ENCODE measurements around the gene TMPRSS4. TPM values are rescaled to one million over a fixed set of nuclear protein-coding genes. Genes with fewer than 3 reads are reported as not detected.

TMPRSS4 gene
- total and polyA plus RNA-seq, 4 donors = 0.08 to 0.33 (median 0.24) TPM; not detected in 1

GRCh38 chr11:118080296-118080695, 3.4 kb downstream of the TMPRSS4 start:
- Histone ChIP-seq H3K4me1 (ENCODE audit: control insufficient read depth in 4 of 4, insufficient read depth in 4 of 4, low read length in 3 of 4) (peaks cover 0 to 1% (median 0%) of the 10 kb centered on the region in 4 donors), H3K9me3 (ENCODE audit: control insufficient read depth in 4 of 4, low read length in 3 of 4) (no peaks in the 10 kb centered on the region), H3K9ac (ENCODE audit: low read depth in 1 of 2, low read length in 2 of 2) (no peak overlapping the region), H3K27ac (ENCODE audit: low read depth in 1 of 2, low read length in 2 of 2) (no peak overlapping the region), H3K27me3 (ENCODE audit: control insufficient read depth in 4 of 4, insufficient read depth in 4 of 4, low read length in 3 of 4) (no peaks in the 10 kb centered on the region), H3K4me3 (ENCODE audit: low read depth in 1 of 3, low read length in 3 of 3) (no peak overlapping the region), H3K36me3 (ENCODE audit: control insufficient read depth in 4 of 4, insufficient read depth in 3 of 4, low read depth in 1 of 4, low read length in 3 of 4) (no peaks in the 10 kb centered on the region)
- DNase-seq (ENCODE audit: low spot score) = no peak
- TF ChIP-seq JUND (IDR thresholded peaks at IDR 0.05) = no peak
- TF ChIP-seq, protein P1, sequence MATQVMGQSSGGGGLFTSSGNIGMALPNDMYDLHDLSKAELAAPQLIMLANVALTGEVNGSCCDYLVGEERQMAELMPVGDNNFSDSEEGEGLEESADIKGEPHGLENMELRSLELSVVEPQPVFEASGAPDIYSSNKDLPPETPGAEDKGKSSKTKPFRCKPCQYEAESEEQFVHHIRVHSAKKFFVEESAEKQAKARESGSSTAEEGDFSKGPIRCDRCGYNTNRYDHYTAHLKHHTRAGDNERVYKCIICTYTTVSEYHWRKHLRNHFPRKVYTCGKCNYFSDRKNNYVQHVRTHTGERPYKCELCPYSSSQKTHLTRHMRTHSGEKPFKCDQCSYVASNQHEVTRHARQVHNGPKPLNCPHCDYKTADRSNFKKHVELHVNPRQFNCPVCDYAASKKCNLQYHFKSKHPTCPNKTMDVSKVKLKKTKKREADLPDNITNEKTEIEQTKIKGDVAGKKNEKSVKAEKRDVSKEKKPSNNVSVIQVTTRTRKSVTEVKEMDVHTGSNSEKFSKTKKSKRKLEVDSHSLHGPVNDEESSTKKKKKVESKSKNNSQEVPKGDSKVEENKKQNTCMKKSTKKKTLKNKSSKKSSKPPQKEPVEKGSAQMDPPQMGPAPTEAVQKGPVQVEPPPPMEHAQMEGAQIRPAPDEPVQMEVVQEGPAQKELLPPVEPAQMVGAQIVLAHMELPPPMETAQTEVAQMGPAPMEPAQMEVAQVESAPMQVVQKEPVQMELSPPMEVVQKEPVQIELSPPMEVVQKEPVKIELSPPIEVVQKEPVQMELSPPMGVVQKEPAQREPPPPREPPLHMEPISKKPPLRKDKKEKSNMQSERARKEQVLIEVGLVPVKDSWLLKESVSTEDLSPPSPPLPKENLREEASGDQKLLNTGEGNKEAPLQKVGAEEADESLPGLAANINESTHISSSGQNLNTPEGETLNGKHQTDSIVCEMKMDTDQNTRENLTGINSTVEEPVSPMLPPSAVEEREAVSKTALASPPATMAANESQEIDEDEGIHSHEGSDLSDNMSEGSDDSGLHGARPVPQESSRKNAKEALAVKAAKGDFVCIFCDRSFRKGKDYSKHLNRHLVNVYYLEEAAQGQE (IDR thresholded peaks at IDR 0.05) = no peak
- no peak for TF ChIP-seq ZBTB33 (IDR thresholded peaks at IDR 0.05)
- TF ChIP-seq, protein P2, sequence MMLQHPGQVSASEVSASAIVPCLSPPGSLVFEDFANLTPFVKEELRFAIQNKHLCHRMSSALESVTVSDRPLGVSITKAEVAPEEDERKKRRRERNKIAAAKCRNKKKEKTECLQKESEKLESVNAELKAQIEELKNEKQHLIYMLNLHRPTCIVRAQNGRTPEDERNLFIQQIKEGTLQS (IDR thresholded peaks at IDR 0.05) = no peak
- no peak for TF ChIP-seq GABPA (IDR thresholded peaks at IDR 0.05 in 1 of 2, conservative IDR thresholded peaks at IDR 0.05 in 1 of 2)
- TF ChIP-seq, protein P3, sequence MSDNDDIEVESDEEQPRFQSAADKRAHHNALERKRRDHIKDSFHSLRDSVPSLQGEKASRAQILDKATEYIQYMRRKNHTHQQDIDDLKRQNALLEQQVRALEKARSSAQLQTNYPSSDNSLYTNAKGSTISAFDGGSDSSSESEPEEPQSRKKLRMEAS (IDR thresholded peaks at IDR 0.05) = no peak
- TF ChIP-seq RAD21 (IDR thresholded peaks at IDR 0.05) = no peak
- TF ChIP-seq FOXA2 (IDR thresholded peaks at IDR 0.05) = no peak
- TF ChIP-seq SP1 (IDR thresholded peaks at IDR 0.05) = no peak
- 95% methylated on average over 5 of the region's 5 CpGs for WGBS

DNA sequence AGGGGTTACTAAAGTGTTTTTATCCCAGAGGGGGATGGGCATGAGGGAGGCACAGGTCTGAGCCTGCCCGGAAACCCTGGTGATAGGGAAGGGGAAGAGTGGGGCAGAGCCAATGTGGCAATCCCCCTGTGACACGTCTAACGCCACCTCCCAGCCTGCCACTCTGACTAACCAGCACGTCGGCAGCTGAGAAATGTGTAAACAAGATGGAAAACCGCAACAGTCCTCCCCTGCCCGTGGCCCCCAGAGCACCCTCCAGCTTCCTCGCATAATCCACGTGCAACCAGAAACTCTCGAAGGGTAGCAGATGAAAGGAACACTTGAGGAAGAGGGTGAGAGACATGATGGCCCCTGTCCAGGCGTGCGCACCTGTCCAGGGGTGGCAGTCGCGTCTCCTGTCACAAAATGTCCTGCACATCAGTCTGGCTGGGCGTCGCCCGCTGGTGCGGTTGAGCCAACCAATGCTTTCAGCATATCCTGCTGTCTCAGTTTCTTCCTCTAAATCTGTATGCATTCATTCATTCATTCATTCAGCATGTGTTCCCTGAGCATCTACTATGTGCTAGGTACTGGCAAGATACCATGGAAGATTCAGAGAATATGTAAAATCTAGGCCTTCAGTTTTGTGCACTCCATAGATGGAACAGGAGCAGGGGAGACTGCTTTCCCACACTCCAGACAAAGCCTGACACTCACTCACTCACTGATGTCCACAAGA, 4.5 kb downstream of the TMPRSS4 start:
- no peak for DNase-seq (ENCODE audit: low spot score)
- Histone ChIP-seq H3K4me1 (ENCODE audit: control insufficient read depth in 4 of 4, insufficient read depth in 4 of 4, low read length in 3 of 4) (peaks cover 0 to 1% (median 0%) of the 10 kb centered on the region in 4 donors), H3K27ac (ENCODE audit: low read depth in 1 of 2, low read length in 2 of 2) (no peak overlapping the region), H3K9me3 (ENCODE audit: control insufficient read depth in 4 of 4, low read length in 3 of 4) (peaks cover 0 to 4% (median 1%) of the 10 kb centered on the region in 4 donors), H3K4me3 (ENCODE audit: low read depth in 1 of 3, low read length in 3 of 3) (no peak overlapping the region), H3K9ac (ENCODE audit: low read depth in 1 of 2, low read length in 2 of 2) (no peak overlapping the region), H3K36me3 (ENCODE audit: control insufficient read depth in 4 of 4, insufficient read depth in 3 of 4, low read depth in 1 of 4, low read length in 3 of 4) (no peaks in the 10 kb centered on the region), H3K27me3 (ENCODE audit: control insufficient read depth in 4 of 4, insufficient read depth in 4 of 4, low read length in 3 of 4) (no peaks in the 10 kb centered on the region)
- WGBS = 82% methylated on average over 18 of the region's 18 CpGs
- no peak for TF ChIP-seq EGR1 (IDR thresholded peaks at IDR 0.05; ENCODE audit: low read depth in 2 of 2)
- TF ChIP-seq, protein P1 (IDR thresholded peaks at IDR 0.05) = no peak
- TF ChIP-seq CTCF (IDR thresholded peaks at IDR 0.05; ENCODE audit: low read depth, low read length, missing input control) = no peak
- no peak for TF ChIP-seq HNF4G (IDR thresholded peaks at IDR 0.05)
- no peak for TF ChIP-seq YY1 (IDR thresholded peaks at IDR 0.05)
- TF ChIP-seq NR2F2 (IDR thresholded peaks at IDR 0.05) = no peak
- no peak for TF ChIP-seq HNF4A (conservative IDR thresholded peaks at IDR 0.05)
- TF ChIP-seq FOXA1 (IDR thresholded peaks at IDR 0.05) = no peak
- TF ChIP-seq SP1 (IDR thresholded peaks at IDR 0.05) = no peak
- TF ChIP-seq ZBTB33 (IDR thresholded peaks at IDR 0.05) = no peak
- TF ChIP-seq, protein P2 (IDR thresholded peaks at IDR 0.05) = no peak
- no peak for TF ChIP-seq FOXA2 (IDR thresholded peaks at IDR 0.05)
- TF ChIP-seq JUND (IDR thresholded peaks at IDR 0.05) = no peak
- no peak for TF ChIP-seq RXRA (IDR thresholded peaks at IDR 0.05)
